ENCODE results near the gene PSME4. TPM values are rescaled to one million over a fixed set of nuclear protein-coding genes. Genes with fewer than 3 reads are reported as not detected.
"Not testable (repeated sequence)": the region's sequence is repeated elsewhere in the genome, so short reads cannot be mapped to it uniquely, and the experiment has no call there.

PSME4 gene
- polyA plus RNA-seq, 4 donors: 19.9 to 24.2 (median 20.7) TPM

DNA sequence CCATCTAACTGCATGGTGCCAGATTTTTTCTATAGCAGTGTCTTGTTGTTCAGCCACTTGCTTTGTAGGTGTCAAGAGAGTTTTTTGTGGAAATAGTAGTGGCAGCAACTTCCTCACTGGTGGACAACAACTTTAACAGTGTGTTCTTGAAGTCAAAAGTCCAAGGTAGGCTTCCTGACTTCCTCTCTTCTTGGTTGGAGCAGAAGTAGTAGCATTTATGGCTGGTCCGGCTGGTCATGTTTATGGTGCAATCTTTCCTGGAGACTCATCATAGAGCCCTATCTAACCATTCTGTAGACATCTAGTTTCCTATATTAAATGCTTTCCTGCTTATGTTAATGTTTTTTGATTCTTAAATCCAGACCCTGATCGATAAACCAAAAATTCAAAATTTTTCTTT, 122.7 kb downstream of the PSME4 start:
- WGBS, 3 donors: 88 to 97% (median 95%) methylated on average over 2 of the region's 2 CpGs
- H3K4me1 ChIP-seq (ENCODE audit: control insufficient read depth in 3 of 3, insufficient read depth in 2 of 3, low read depth in 1 of 3, low read length in 2 of 3): peaks cover 0 to 5% (median 0%) of the 10 kb centered on the region in 3 donors
- no peaks in the 10 kb centered on the region for H3K9me3 ChIP-seq (ENCODE audit: control insufficient read depth in 2 of 2, insufficient read depth in 1 of 2, low read depth in 1 of 2, low read length in 1 of 2)
- DNase-seq (peak; percentile 12 to 29), FAIRE-seq (no peak)
- H3K36me3 ChIP-seq (ENCODE audit: control insufficient read depth in 3 of 3, insufficient read depth in 2 of 3, low read depth in 1 of 3, low read length in 3 of 3): peaks cover 0 to under 1% (median 0%) of the 10 kb centered on the region in 3 donors
- no peak overlapping the region for H3K4me3 ChIP-seq (ENCODE audit: low read depth in 1 of 3, low read length in 3 of 3)
- peak overlapping the region in 1 of 3 donors; percentile 28 for H3K27ac ChIP-seq (ENCODE audit: low read depth in 1 of 3, low read length in 2 of 3)
- no peaks in the 10 kb centered on the region for H3K27me3 ChIP-seq (ENCODE audit: control insufficient read depth in 3 of 3, insufficient read depth in 3 of 3, low read length in 3 of 3)

DNA sequence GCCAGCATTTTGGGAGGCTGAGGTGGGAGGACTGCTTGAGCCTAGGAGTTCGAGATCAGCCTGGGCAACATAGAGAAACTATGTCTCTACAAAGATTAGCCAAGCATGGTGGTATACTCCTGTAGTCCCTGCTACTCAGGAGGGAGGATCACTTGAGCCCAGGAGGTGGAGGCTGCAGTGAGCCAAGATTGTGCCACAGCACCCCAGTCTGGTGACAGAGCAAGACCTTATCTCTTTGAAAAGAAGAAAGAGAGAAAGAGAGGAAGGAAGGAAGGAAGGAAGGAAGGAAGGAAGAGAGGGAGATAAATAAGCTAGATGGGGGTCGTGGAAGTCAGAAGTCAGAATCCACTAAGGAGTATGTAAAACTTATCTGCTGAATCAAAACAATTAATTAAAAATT, 127.2 kb downstream of the PSME4 start:
- peaks cover 0 to 2% (median 0%) of the 10 kb centered on the region in 3 donors for H3K4me1 ChIP-seq (ENCODE audit: control insufficient read depth in 3 of 3, insufficient read depth in 2 of 3, low read depth in 1 of 3, low read length in 2 of 3)
- DNase-seq (no peak), FAIRE-seq (no peak)
- no peaks in the 10 kb centered on the region for H3K9me3 ChIP-seq (ENCODE audit: control insufficient read depth in 2 of 2, insufficient read depth in 1 of 2, low read depth in 1 of 2, low read length in 1 of 2)
- no peaks in the 10 kb centered on the region for H3K36me3 ChIP-seq (ENCODE audit: control insufficient read depth in 3 of 3, insufficient read depth in 2 of 3, low read depth in 1 of 3, low read length in 3 of 3)
- H3K4me3 ChIP-seq (ENCODE audit: low read depth in 1 of 3, low read length in 3 of 3): no peak overlapping the region
- WGBS, 3 donors: 71 to 77% (median 71%) methylated on average over 2 of the region's 2 CpGs
- H3K27me3 ChIP-seq (ENCODE audit: control insufficient read depth in 3 of 3, insufficient read depth in 3 of 3, low read length in 3 of 3): no peaks in the 10 kb centered on the region
- H3K27ac ChIP-seq (ENCODE audit: low read depth in 1 of 3, low read length in 2 of 3): no peak overlapping the region

DNA sequence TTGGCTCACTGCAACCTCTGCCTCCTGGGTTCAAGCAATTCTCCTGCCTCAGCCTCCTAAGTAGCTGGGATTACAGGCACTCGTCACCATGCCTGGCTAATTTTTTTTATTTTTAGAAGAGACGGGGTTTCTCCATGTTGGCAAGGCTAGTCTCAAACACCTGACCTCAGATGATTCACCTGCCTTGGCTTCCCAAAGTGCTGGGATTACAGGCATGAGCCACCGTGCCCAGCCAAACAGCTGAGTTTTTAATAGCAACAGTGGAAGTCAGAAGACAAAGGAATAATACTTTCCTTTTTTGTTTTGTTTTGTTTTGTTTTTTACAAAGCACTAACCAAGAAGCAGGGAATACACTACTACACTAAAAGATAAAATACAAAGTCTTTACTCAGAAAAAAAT, 127.9 kb downstream of the PSME4 start:
- Histone ChIP-seq H3K36me3 (ENCODE audit: control insufficient read depth in 3 of 3, insufficient read depth in 2 of 3, low read depth in 1 of 3, low read length in 3 of 3) (no peaks in the 10 kb centered on the region), H3K4me1 (ENCODE audit: control insufficient read depth in 3 of 3, insufficient read depth in 2 of 3, low read depth in 1 of 3, low read length in 2 of 3) (peaks cover 0 to under 1% (median 0%) of the 10 kb centered on the region in 3 donors), H3K27ac (ENCODE audit: low read depth in 1 of 3, low read length in 2 of 3) (no peak overlapping the region), H3K9me3 (ENCODE audit: control insufficient read depth in 2 of 2, insufficient read depth in 1 of 2, low read depth in 1 of 2, low read length in 1 of 2) (no peaks in the 10 kb centered on the region), H3K27me3 (ENCODE audit: control insufficient read depth in 3 of 3, insufficient read depth in 3 of 3, low read length in 3 of 3) (no peaks in the 10 kb centered on the region), H3K4me3 (ENCODE audit: low read depth in 1 of 3, low read length in 3 of 3) (no peak overlapping the region)
- DNase-seq: no peak
- 65 to 84% (median 69%) methylated on average over 3 of the region's 3 CpGs for WGBS, 3 donors
- FAIRE-seq: no peak

DNA sequence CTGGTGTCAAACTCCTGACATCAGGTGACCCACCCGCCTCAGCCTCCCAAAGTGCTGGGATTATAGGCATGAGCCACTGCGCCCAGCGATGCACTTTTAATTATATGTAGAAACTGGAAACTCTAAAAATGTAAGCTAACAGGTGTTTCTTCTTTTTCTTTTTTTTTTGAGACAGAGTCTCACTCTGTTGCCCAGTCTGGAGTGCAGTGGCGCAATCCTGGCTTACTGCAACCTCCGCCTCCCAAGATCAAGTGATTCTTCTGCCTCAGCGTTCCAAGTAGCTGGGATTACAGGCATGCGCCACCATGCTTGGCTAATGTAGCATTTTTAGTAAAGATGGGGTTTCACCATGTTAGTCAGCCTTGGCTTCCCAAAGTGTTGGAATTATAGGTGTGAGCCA, 129.1 kb downstream of the PSME4 start:
- 96 to 99% (median 98%) methylated on average over 7 of the region's 7 CpGs for WGBS, 3 donors

GRCh38 chr2:53840580-53840979, 130.2 kb downstream of the PSME4 start:
- no peak overlapping the region for H3K4me3 ChIP-seq (ENCODE audit: low read depth in 1 of 3, low read length in 3 of 3)
- H3K36me3 ChIP-seq (ENCODE audit: control insufficient read depth in 3 of 3, insufficient read depth in 2 of 3, low read depth in 1 of 3, low read length in 3 of 3): no peaks in the 10 kb centered on the region
- H3K27ac ChIP-seq (ENCODE audit: low read depth in 1 of 3, low read length in 2 of 3): no peak overlapping the region
- no peaks in the 10 kb centered on the region for H3K27me3 ChIP-seq (ENCODE audit: control insufficient read depth in 3 of 3, insufficient read depth in 3 of 3, low read length in 3 of 3)
- FAIRE-seq (no peak), DNase-seq (no peak)
- no peaks in the 10 kb centered on the region for H3K4me1 ChIP-seq (ENCODE audit: control insufficient read depth in 3 of 3, insufficient read depth in 2 of 3, low read depth in 1 of 3, low read length in 2 of 3)
- H3K9me3 ChIP-seq (ENCODE audit: control insufficient read depth in 2 of 2, insufficient read depth in 1 of 2, low read depth in 1 of 2, low read length in 1 of 2): no peaks in the 10 kb centered on the region
- WGBS, 3 donors: 63 to 88% (median 67%) methylated on average over 1 of the region's 1 CpG

More for the DNA sequence above, 129.1 kb downstream of the PSME4 start:
- H3K27ac ChIP-seq (ENCODE audit: low read depth in 1 of 3, low read length in 2 of 3); H3K36me3 ChIP-seq (ENCODE audit: control insufficient read depth in 3 of 3, insufficient read depth in 2 of 3, low read depth in 1 of 3, low read length in 3 of 3); H3K9me3 ChIP-seq (ENCODE audit: control insufficient read depth in 2 of 2, insufficient read depth in 1 of 2, low read depth in 1 of 2, low read length in 1 of 2); H3K27me3 ChIP-seq (ENCODE audit: control insufficient read depth in 3 of 3, insufficient read depth in 3 of 3, low read length in 3 of 3); FAIRE-seq; H3K4me3 ChIP-seq (ENCODE audit: low read depth in 1 of 3, low read length in 3 of 3); H3K4me1 ChIP-seq (ENCODE audit: control insufficient read depth in 3 of 3, insufficient read depth in 2 of 3, low read depth in 1 of 3, low read length in 2 of 3); DNase-seq: not testable (repeated sequence)

GRCh38 chr2:53829980-53830290, 140.9 kb downstream of the PSME4 start:
- not testable (repeated sequence) for H3K27ac ChIP-seq (ENCODE audit: low read depth in 1 of 3, low read length in 2 of 3); H3K9me3 ChIP-seq (ENCODE audit: control insufficient read depth in 2 of 2, insufficient read depth in 1 of 2, low read depth in 1 of 2, low read length in 1 of 2); H3K36me3 ChIP-seq (ENCODE audit: control insufficient read depth in 3 of 3, insufficient read depth in 2 of 3, low read depth in 1 of 3, low read length in 3 of 3); H3K4me3 ChIP-seq (ENCODE audit: low read depth in 1 of 3, low read length in 3 of 3); H3K27me3 ChIP-seq (ENCODE audit: control insufficient read depth in 3 of 3, insufficient read depth in 3 of 3, low read length in 3 of 3); FAIRE-seq; DNase-seq
- peaks cover 0 to 14% (median 0%) of the 10 kb centered on the region in 3 donors for H3K4me1 ChIP-seq (ENCODE audit: control insufficient read depth in 3 of 3, insufficient read depth in 2 of 3, low read depth in 1 of 3, low read length in 2 of 3)
- WGBS, 3 donors: 77 to 91% (median 82%) methylated on average over 4 of the region's 4 CpGs

DNA sequence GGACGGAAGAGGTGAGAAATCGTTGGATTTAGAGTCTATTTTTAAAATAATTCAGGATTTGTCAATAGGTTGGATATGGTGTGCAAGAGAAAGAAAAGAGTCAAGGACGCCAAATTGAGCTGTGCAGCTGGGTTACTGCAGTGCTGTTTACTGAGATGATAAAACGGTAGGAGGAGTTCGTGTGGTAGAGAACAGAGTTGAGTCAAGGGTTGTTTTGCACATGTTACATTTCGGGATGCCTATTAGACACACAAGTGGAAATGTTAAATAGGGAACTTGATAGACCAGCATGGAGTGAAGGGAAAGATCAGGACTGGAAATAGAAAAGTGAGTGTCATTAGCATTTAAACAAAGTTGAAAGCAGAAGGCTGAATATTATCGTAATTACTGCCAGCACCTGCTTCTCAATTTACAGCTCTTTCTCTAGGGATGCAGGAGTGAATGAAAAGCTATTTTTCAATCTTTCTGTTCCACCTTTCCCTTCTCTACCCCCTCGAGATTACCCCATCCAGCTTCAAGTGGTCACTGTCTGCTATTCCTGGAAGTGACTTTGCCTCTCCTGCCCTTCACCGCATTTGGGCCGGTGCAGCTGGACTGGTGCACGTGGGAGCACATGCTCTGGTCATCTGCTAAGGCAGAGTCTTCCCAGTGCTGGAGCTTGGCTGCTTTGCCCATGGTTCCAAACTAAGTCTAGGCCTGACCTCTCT, 141.4 kb downstream of the PSME4 start:
- peaks cover 0 to 14% (median 0%) of the 10 kb centered on the region in 3 donors for H3K4me1 ChIP-seq (ENCODE audit: control insufficient read depth in 3 of 3, insufficient read depth in 2 of 3, low read depth in 1 of 3, low read length in 2 of 3)
- WGBS, 3 donors: 86 to 90% (median 90%) methylated on average over 11 of the region's 11 CpGs
- no peak overlapping the region for H3K4me3 ChIP-seq (ENCODE audit: low read depth in 1 of 3, low read length in 3 of 3)
- H3K36me3 ChIP-seq (ENCODE audit: control insufficient read depth in 3 of 3, insufficient read depth in 2 of 3, low read depth in 1 of 3, low read length in 3 of 3): peaks cover 0 to 7% (median 0%) of the 10 kb centered on the region in 3 donors
- peaks cover 0 to 8% of the 10 kb centered on the region in 2 donors for H3K9me3 ChIP-seq (ENCODE audit: control insufficient read depth in 2 of 2, insufficient read depth in 1 of 2, low read depth in 1 of 2, low read length in 1 of 2)
- H3K27me3 ChIP-seq (ENCODE audit: control insufficient read depth in 3 of 3, insufficient read depth in 3 of 3, low read length in 3 of 3): no peaks in the 10 kb centered on the region
- no peak overlapping the region for H3K27ac ChIP-seq (ENCODE audit: low read depth in 1 of 3, low read length in 2 of 3)
- no peak for FAIRE-seq
- no peak for DNase-seq

DNA sequence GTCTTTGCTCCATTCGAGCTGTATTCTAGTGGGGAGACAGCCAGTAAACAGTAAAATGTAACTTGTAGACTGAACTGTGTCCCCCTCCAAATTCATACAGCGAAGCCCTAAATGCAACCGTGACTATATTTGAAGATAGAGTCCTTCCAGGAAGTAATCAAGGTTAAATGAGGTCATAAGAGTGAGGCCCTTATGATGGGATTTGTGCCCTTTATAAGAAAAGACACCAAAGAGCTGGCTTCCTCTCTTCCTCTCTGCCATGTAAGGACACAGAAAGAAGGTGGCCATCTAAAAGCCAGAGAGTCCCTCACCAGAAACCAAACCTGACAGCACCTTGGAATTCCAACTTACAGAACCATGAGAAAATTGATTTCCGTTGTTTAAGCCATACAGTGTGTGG, 142.5 kb downstream of the PSME4 start:
- H3K9me3 ChIP-seq (ENCODE audit: control insufficient read depth in 2 of 2, insufficient read depth in 1 of 2, low read depth in 1 of 2, low read length in 1 of 2): peaks cover 0 to 8% of the 10 kb centered on the region in 2 donors
- H3K27me3 ChIP-seq (ENCODE audit: control insufficient read depth in 3 of 3, insufficient read depth in 3 of 3, low read length in 3 of 3): no peaks in the 10 kb centered on the region
- FAIRE-seq: no peak
- H3K27ac ChIP-seq (ENCODE audit: low read depth in 1 of 3, low read length in 2 of 3): no peak overlapping the region
- no peak for DNase-seq
- peaks cover 0 to 14% (median 0%) of the 10 kb centered on the region in 3 donors for H3K4me1 ChIP-seq (ENCODE audit: control insufficient read depth in 3 of 3, insufficient read depth in 2 of 3, low read depth in 1 of 3, low read length in 2 of 3)
- 95 to 96% (median 95%) methylated on average over 4 of the region's 4 CpGs for WGBS, 3 donors
- peaks cover 0 to 7% (median 0%) of the 10 kb centered on the region in 3 donors for H3K36me3 ChIP-seq (ENCODE audit: control insufficient read depth in 3 of 3, insufficient read depth in 2 of 3, low read depth in 1 of 3, low read length in 3 of 3)
- no peak overlapping the region for H3K4me3 ChIP-seq (ENCODE audit: low read depth in 1 of 3, low read length in 3 of 3)
